K562 (cell line): ENCODE measurements around the gene TMEM101. TPM values are rescaled to one million over a fixed set of nuclear protein-coding genes. Genes with fewer than 3 reads are reported as not detected.

Experiments
- CBX5 ChIP-seq: IDR thresholded peaks from 2 replicates; pipeline ENCODE4 v1.6.1; 2014; ENCODE audit warnings: low read depth, borderline replicate concordance
- CCNT2 ChIP-seq: IDR thresholded peaks from 2 replicates; pipeline ENCODE4 v1.6.1; 2011; ENCODE audit warnings: borderline replicate concordance, low read depth, mild to moderate bottlenecking, moderate library complexity, mixed read lengths, low read length; ENCODE audit not compliant: insufficient read length; ENCODE audit errors: extremely low read depth
- GATAD2A ChIP-seq: fragments of 450-650 bp; IDR thresholded peaks from 2 replicates; pipeline ENCODE4 v1.6.1; 2017
- ILF3 ChIP-seq: fragments of 450-650 bp; IDR thresholded peaks from 2 replicates; pipeline ENCODE4 v1.6.1; 2018; ENCODE audit warnings: antibody characterized with exemption, mild to moderate bottlenecking, moderate library complexity, borderline replicate concordance
- MAZ ChIP-seq, 2 experiments: fragments of 450-650 bp in 1 of 2; sonication (generic) in 1 of 2; formaldehyde crosslinking; IDR thresholded peaks in 1 of 2; conservative IDR thresholded peaks in 1 of 2; 2 replicates each; pipeline versions ENCODE4 v1.4.0 to v1.5.0; 2020; ENCODE audit warnings: mild to moderate bottlenecking in 1 of 2, missing genetic modification reagents in 1 of 2
- NCOA1 ChIP-seq: fragments of 450-650 bp; IDR thresholded peaks from 2 replicates; pipeline ENCODE4 v1.6.1; 2016; ENCODE audit warnings: low read depth
- POLR3A ChIP-seq: IDR thresholded peaks from 2 replicates; pipeline ENCODE4 v1.6.1; 2011; ENCODE audit warnings: borderline replicate concordance, mild to moderate bottlenecking, moderate library complexity; ENCODE audit not compliant: insufficient read length, insufficient read depth; ENCODE audit errors: extremely low read depth
- PTBP1 ChIP-seq: fragments of 200-400 bp; formaldehyde crosslinking; IDR thresholded peaks from 2 replicates; pipeline ENCODE4 v1.6.1; 2017; ENCODE audit warnings: low read depth, low read length
- RBM14 ChIP-seq: fragments of 200-400 bp; formaldehyde crosslinking; IDR thresholded peaks from 2 replicates; pipeline ENCODE4 v1.6.1; 2018; ENCODE audit warnings: low read depth, mild to moderate bottlenecking, low read length, moderate library complexity, borderline replicate concordance; ENCODE audit not compliant: insufficient read depth
- ZNF143 ChIP-seq: sonication (generic); formaldehyde crosslinking; IDR thresholded peaks from 2 replicates; pipeline ENCODE4 v1.9.0; 2022; ENCODE audit warnings: mild to moderate bottlenecking, missing genetic modification reagents
- ZNF76 ChIP-seq: fragments of 250-450 bp; sonication (Bioruptor Pico); IDR thresholded peaks from 2 replicates; pipeline ENCODE4 v1.4.0; 2020; ENCODE audit warnings: mild to moderate bottlenecking, moderate library complexity, borderline replicate concordance
- ZNF764 ChIP-seq: fragments of 250-450 bp; sonication (Bioruptor Pico); IDR thresholded peaks from 2 replicates; pipeline ENCODE4 v1.4.0; 2020; ENCODE audit warnings: low read depth, mild to moderate bottlenecking, moderate library complexity
- ZNF780A ChIP-seq: fragments of 250-450 bp; sonication (Bioruptor Pico); IDR thresholded peaks from 2 replicates; pipeline ENCODE4 v1.5.0; 2021; ENCODE audit warnings: mild to moderate bottlenecking
- polyA plus RNA-seq, 8 experiments: library from polyadenylated mRNA; depleted of rRNA in 4 of 8; stranded (reverse) in 5 of 8; unstranded in 3 of 8; fragments of >200 nt; fragmentation: Nextera tagmentation in 2 of 8; fragmentation: Illumina TruSeq in 1 of 8; extraction: Ambion mirVana in 2 of 8; extraction: Trizol in 1 of 8; gene quantifications; 2 replicates each; pipeline versions ENCODE4 v1.2.1 to v1.2.3, GENCODE V29; 2011 to 2014; ENCODE audit warnings: inconsistent platforms in 1 of 8, missing spikeins in 1 of 8
- total RNA-seq, 7 experiments: library from RNA; depleted of rRNA in 6 of 7; stranded (reverse); fragments of >200 nt in 6 of 7; fragmentation: Illumina TruSeq in 2 of 7; extraction: Trizol in 2 of 7; gene quantifications; 2 replicates each; pipeline versions ENCODE4 v1.2.1 to v1.2.3, GENCODE V29; 2011 to 2021; ENCODE audit warnings: low replicate concordance in 1 of 7
- TF ChIP-seq, protein P1 (sequence below): fragments of 250-450 bp; sonication (Bioruptor Pico); IDR thresholded peaks from 2 replicates; pipeline ENCODE4 v1.9.0; 2021; ENCODE audit warnings: mild to moderate bottlenecking, inconsistent platforms
- TF ChIP-seq, protein P2 (sequence below): fragments of 450-650 bp; IDR thresholded peaks from 2 replicates; pipeline ENCODE4 v1.6.1; 2018; ENCODE audit not compliant: partially characterized antibody
- TF ChIP-seq, protein P3 (sequence below): sonication (generic); formaldehyde crosslinking; IDR thresholded peaks from 2 replicates; pipeline ENCODE4 v1.8.0; 2022; ENCODE audit warnings: mild to moderate bottlenecking, missing genetic modification reagents

The TMEM101 gene
- total and polyA plus RNA-seq, 9 of the 15 experiments (the other 6 are each of a cell fraction or from before 2014, with no cell fraction given) = 21.2 to 110 (median 37.8) TPM

DNA sequence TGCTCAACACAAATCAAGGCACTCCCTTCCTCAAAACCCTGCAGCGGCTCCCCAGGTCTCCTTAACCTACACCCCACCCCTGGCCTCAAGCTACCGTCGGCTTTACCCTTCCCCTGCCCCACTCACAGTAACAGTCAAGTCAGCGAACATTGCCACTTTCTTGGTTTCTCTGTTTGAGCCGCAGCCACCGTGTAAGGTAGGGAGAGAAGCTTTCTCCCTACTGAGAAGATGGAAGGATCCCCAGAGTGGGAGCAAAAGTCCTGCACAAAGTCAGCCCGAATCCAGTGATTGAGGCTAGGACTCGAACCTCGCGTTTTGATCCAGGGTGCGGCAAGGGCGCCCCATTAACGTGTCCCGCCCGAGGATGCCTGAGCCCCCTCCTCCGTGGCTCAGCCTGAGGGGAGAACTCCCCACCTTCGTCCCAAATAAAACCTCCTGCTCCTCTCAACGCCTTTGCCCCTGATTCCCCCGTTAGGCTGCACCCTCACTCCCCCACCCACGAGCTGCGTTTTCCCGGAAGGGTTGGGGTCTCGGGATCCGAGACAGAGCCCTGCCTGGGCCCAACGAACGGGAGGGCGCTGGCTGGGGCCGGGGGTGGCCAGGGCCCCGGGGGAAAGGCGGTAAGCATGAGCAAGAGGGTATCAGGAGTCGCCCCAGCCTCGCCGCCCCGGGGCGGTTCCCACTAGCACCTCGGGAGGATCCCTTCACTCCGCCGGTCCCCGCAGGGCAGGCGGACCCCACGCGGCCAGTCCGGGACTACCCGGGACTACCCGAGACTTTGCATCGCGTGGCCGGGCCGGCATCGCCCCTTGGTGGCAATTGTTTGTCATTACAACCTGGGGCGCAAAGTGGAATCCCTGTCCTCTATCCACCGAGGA is 20.3 kb downstream of the TMEM101 start (continued):
- TF ChIP-seq MAZ (CRISPR knock-in tag; conservative IDR thresholded peaks at IDR 0.05 in 1 of 2, IDR thresholded peaks at IDR 0.05 in 1 of 2) = peak in 1 of 2 experiments; percentile 48; a peak in 2 of 4 replicates
- TF ChIP-seq PTBP1 = no peak
- TF ChIP-seq, protein P1, sequence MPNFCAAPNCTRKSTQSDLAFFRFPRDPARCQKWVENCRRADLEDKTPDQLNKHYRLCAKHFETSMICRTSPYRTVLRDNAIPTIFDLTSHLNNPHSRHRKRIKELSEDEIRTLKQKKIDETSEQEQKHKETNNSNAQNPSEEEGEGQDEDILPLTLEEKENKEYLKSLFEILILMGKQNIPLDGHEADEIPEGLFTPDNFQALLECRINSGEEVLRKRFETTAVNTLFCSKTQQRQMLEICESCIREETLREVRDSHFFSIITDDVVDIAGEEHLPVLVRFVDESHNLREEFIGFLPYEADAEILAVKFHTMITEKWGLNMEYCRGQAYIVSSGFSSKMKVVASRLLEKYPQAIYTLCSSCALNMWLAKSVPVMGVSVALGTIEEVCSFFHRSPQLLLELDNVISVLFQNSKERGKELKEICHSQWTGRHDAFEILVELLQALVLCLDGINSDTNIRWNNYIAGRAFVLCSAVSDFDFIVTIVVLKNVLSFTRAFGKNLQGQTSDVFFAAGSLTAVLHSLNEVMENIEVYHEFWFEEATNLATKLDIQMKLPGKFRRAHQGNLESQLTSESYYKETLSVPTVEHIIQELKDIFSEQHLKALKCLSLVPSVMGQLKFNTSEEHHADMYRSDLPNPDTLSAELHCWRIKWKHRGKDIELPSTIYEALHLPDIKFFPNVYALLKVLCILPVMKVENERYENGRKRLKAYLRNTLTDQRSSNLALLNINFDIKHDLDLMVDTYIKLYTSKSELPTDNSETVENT (CRISPR knock-in tag) = peak; percentile 24; the same call in 1 of the 2 replicates
- TF ChIP-seq GATAD2A = 0 out of 2 replicates have a peak, but pooled peaks have one; percentile 76
- TF ChIP-seq ZNF76 (CRISPR knock-in tag) = no peak
- no peak for TF ChIP-seq ZNF143 (CRISPR knock-in tag)
- no peak for TF ChIP-seq NCOA1
- TF ChIP-seq CCNT2 = no peak
- TF ChIP-seq ILF3 = no peak
- TF ChIP-seq POLR3A = no peak
- no peak for TF ChIP-seq ZNF780A (CRISPR knock-in tag)
- TF ChIP-seq, protein P2, sequence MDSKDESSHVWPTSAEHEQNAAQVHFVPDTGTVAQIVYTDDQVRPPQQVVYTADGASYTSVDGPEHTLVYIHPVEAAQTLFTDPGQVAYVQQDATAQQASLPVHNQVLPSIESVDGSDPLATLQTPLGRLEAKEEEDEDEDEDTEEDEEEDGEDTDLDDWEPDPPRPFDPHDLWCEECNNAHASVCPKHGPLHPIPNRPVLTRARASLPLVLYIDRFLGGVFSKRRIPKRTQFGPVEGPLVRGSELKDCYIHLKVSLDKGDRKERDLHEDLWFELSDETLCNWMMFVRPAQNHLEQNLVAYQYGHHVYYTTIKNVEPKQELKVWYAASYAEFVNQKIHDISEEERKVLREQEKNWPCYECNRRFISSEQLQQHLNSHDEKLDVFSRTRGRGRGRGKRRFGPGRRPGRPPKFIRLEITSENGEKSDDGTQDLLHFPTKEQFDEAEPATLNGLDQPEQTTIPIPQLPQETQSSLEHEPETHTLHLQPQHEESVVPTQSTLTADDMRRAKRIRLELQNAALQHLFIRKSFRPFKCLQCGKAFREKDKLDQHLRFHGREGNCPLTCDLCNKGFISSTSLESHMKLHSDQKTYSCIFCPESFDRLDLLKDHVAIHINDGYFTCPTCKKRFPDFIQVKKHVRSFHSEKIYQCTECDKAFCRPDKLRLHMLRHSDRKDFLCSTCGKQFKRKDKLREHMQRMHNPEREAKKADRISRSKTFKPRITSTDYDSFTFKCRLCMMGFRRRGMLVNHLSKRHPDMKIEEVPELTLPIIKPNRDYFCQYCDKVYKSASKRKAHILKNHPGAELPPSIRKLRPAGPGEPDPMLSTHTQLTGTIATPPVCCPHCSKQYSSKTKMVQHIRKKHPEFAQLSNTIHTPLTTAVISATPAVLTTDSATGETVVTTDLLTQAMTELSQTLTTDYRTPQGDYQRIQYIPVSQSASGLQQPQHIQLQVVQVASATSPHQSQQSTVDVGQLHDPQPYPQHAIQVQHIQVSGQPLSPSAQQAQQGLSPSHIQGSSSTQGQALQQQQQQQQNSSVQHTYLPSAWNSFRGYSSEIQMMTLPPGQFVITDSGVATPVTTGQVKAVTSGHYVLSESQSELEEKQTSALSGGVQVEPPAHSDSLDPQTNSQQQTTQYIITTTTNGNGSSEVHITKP = peak; percentile 44
- 0 out of 2 replicates have a peak, but pooled peaks have one; percentile 51 for TF ChIP-seq RBM14
- TF ChIP-seq, protein P3, sequence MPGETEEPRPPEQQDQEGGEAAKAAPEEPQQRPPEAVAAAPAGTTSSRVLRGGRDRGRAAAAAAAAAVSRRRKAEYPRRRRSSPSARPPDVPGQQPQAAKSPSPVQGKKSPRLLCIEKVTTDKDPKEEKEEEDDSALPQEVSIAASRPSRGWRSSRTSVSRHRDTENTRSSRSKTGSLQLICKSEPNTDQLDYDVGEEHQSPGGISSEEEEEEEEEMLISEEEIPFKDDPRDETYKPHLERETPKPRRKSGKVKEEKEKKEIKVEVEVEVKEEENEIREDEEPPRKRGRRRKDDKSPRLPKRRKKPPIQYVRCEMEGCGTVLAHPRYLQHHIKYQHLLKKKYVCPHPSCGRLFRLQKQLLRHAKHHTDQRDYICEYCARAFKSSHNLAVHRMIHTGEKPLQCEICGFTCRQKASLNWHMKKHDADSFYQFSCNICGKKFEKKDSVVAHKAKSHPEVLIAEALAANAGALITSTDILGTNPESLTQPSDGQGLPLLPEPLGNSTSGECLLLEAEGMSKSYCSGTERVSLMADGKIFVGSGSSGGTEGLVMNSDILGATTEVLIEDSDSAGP (CRISPR knock-in tag) = no peak
- TF ChIP-seq ZNF764 = no peak
- TF ChIP-seq CBX5 = no peak
